CD4-positive, alpha-beta T cell treated with Interleukin-1 beta for 1 hour (primary cell): Measurements from ENCODE around the gene C1QTNF12.

ENCODE experiments used
- DNase-seq, 2 donors: peaks; one replicate each; pipeline ENCODE4 v3.0.0-alpha.2; 2020 to 2022

The C1QTNF12 gene

DNA sequence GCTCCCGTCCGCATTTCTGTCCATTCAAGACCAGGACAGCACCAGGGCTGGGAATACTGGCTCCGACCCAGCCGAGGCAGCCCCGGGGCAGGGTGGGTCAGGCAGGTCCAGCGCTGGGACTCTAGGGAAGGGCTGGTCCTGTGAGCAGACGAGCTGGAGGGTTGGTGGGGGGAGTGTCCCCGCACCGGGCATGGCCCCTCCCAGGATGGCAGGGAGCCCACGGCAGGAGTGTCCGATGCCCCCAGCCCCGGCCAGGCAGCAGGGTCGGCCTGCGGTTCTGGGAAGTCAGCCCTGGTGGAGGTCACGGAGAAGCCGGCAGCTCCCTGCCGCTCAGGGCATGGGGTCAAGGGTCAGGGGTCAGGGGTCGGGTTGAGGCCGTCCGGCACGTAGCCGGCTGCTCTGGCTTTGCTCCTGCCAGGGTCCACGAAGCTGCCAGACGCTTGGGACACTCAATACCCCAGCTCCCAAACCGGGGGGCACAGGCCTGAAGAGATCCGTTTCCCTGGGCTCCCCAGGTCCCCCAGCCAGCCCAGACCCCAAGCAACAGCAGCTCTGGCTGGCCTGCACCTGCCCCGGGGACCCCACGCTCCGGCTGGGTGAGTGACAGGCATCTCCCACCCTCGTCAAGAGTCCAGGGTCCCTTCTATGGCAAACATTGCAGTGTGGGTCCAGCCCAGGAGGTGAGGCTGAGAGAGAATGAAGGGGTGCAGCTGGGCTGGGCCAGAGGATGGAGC, 6.7 kb downstream of the C1QTNF12 start:
- no peak for DNase-seq

DNA sequence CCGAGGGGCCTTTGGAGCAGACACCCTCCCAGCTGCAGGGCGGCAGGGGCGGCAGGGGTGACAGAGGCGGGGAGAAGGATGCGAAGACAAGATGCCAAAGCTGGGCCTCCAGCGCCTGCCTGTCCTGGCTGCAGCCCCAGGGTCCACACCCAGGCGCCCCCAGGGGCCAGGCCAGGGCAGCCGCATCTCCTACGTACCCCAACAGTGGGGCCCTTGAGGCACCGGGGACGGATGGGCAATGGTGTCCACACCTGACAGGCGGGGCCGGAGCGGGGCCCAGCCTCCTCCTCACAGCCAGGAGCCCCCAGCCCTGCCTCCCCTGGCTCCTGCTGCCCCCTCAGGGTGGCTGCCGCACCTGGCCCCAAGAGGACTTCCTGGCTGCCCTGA, 7.3 kb downstream of the C1QTNF12 start:
- no peak for DNase-seq

DNA sequence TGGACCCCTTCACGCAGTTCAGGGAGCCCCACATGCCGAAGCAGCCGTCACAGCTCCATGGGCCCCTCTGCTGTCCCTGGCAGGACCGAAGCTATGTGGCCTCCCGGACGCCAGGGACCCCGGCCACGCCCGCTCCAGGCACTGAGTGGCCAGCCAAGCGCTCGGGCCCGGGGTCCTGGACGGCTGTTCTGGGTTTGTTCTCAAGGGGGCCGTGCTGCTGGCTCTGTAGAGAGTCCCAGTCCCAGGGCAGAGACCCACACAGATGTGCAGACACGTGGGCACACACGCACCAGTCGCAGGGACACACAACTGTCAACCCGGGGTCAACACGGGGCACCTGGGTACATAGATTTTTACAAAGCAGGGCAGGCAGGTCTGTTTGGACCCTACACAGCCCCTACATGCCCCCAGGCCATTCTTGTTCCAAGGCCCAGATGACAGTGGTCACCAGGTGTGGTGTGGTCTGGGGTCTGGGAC, 7.8 kb downstream of the C1QTNF12 start:
- no peak for DNase-seq

DNA sequence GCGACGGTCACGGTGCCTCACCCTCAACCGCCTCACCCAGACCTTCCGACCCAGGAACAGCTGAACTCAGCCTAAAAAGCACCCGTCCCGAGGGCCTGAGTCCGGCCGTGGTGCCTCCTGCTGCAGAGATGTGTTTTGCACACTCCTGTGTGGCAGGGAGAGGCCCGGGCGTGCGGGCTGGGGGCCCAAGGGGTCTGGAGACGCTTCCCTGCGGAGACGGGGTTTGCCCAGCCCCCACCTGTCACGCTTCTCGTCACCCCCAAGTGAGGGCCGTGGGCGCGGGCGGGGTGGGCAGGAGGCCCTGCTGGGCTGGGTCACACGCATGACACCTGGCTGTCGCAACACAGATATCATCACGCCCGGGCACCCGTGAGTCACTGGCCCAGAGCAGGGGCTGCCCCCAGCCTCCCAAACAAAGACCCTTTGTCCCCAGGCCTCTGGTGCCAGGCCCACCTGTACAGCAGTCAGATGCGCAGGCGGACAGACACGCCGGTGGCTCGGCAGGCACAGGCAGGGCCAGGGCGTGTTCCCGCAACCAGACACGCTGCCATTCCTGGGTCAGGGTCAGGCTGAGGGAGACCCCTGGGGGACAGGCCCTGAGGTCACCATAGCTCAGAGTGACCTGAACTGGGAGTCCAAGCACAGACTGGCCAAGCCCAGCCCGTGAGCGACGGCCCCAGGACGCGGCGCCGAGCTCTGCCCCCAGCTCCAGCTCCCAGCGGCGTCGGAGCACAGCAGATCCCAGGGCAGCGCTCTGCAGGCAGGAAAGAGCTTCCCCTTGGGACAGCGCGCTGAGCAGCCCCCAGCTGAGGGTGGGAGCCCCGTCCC, 8.4 kb downstream of the C1QTNF12 start:
- DNase-seq, result no peak

DNA sequence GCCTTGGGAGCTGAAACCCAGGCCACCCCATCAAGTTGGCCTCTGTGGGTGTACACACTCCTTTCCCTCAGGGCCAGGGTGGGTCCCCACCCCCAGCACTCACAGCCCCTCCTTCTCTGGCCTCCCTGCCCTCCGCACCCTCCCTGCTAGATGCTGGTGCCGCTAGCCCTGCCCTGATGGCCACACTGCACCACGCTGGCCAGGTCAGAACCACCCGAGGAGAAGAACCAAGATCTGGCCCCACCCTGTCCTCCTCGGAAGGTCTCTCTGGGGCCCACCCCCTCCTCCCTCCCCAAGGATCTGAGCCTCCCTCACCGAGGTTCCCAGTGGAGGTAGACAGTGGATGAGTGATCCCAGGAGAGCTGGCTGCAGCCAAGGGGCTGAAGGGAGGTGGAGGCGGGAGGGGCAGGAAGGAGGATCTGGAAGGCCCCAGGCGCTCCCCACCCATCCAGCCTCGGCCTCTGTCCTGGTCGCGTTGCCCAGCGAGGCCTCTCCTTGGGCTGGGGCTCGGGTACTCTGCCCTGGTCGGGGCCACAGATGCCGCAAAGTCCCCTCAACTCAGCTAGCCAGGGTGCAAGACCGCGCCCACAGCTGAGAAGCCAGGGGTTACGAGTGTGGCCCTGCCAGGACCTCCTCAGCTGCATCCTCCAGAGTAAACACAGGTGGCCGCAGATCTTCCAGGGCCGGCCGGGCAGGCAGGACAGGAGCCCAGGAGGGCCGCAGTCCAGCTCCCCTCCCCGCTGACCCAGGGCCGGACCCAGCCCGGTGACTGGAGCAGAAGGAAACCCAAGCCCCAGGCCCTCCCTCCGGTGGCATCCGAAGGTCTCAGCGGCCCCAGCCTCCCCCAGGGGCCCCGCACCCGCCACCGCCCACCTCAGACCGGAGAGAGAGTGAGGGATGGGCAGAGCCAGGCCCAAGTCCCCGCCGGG, 9.3 kb downstream of the C1QTNF12 start:
- no peak for DNase-seq

DNA sequence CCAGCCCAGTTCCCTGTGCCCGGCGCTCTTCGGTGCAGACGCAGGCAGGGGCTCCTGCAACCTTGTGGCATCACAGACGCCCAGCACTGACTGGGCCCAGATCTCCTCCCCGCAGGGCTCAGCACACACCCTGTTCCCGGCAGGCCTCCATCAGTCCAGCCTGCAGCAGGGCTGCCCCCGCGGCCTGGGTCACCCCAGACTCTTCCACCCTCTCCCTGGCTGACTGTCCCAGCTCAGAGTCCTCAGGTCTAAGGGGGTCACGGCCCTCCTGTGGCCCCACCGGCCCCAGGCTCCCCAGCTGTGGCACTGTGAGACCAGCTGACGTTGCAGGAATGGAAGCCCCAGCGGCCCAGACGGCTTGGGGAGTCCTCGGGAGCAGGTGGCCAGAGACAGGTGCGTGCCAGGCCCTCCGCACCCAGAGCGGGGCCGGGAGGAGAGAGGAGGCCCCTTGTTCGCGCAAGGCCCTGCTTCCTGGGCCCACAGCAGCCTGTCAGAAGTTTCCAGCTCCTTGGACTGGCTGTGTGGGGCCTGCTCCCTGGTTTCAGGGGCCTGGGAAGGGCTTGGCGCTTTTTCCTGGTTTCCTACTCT, 10.3 kb downstream of the C1QTNF12 start:
- no peak for DNase-seq

DNA sequence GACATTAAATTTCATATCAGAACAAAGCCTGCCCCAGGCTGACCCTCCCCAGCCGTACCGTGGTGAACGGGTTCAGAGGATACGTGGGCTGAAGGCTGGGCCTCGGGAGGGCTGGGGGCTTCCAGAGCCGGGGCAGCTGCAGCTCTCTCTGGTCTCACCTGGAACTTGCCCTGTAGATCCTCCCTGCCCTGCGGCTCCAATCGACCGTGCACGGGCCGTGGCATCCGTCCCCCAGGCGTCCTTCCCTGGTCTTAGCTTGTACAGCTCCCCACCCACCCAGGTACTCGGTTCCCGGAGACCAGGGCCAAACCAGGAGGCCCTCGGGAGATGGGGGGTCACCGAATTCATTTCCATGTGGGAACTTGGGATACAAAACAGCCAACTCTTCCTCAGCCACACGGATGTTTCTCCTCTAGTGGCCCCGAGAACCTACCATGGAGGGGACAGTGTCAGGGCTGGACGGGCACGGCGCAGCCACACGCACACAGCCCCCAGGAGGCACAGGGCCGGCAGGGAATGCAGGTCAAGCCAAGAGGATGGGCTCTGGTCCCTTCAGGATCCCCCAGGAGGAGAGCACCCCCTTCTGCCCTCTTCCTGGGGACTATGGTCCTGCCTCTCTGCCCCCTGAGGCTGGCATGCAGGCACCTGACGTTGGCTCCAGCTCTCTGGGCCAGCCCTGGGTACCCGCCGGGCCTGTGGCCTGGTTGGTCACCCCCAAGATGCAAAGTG, 11.3 kb downstream of the C1QTNF12 start:
- no peak for DNase-seq

DNA sequence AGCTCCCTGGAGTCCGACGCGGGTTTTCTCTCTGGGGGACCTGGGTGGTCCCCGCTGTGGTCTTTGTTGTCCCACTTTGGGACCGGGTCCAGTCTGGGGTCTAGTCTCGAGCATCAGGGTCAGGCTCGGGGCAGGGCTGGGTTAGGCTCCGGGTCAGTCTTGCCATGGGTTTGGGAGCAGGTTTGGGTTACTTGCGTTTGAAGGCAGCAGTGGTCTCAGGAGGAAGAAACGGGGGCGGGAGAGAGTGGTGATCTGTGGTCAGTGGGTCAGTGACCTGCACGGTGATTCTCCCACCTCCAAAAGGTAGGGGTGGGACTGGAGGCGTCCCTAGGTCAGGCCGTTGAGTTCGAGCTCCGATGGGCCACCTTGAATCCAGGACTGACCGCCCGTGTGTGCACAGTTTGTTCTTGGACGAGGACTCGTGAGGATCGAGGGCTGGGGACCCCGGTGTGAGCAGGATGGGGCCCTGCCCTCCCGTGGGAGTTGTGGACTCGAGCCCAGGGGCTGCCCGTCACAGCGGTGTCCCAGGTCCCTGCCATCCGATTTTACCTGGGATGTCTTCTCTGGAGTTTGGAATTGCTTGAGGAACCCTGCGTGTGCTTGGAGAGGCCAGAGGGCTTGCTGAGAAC, 12.2 kb downstream of the C1QTNF12 start:
- no peak for DNase-seq

DNA sequence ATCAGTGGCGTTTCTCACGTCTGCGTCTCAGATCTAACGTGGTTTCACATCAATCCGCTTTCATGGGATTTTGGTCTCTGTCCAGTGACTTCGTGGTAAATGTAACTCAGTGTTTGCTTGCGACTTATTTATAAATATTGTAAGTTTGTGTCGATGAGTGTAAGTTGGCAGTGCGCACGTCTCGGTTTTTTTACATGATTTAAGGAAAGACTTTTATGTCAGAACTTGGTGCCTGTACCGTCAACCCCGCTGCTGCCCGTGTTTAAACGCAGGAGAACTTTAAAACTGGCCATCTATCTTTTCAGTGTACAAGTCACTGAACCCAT, 13.0 kb downstream of the C1QTNF12 start:
- no peak for DNase-seq

DNA sequence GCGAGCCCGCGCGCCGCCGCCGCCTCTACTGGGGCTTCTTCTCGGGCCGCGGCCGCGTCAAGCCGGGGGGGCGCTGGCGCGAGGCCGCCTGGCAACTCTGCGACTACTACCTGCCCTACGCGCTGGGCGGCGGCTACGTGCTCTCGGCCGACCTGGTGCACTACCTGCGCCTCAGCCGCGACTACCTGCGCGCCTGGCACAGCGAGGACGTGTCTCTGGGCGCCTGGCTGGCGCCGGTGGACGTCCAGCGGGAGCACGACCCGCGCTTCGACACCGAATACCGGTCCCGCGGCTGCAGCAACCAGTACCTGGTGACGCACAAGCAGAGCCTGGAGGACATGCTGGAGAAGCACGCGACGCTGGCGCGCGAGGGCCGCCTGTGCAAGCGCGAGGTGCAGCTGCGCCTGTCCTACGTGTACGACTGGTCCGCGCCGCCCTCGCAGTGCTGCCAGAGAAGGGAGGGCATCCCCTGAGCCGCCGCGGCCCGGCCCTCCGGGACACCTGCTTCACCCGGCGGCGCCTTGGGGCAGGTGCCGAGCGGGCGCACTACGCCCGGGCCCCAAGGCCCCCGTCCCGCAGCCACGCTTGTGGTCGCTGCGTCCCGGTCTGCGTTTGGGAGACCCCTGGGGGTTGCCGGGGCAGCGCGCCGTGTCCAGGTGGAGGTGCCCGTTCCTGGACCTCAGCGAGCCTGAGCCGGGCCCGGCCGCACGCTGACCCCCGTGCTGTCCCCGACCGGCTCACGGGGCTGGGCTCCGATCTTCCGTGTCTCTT, 13.5 kb downstream of the C1QTNF12 start:
- DNase-seq, result no peak

DNA sequence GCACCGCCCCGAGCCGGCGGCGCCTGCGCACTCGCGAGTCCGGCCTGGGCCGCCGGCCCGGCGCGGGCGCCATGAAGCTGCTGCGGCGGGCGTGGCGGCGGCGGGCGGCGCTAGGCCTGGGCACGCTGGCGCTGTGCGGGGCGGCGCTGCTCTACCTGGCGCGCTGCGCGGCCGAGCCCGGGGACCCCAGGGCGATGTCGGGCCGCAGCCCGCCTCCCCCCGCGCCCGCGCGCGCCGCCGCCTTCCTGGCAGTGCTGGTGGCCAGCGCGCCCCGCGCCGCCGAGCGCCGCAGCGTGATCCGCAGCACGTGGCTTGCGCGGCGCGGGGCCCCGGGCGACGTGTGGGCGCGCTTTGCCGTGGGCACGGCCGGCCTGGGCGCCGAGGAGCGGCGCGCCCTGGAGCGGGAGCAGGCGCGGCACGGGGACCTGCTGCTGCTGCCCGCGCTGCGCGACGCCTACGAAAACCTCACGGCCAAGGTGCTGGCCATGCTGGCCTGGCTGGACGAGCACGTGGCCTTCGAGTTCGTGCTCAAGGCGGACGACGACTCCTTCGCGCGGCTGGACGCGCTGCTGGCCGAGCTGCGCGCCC, 14.2 kb downstream of the C1QTNF12 start, which contains the start of gene B3GALT6:
Gene B3GALT6 (plus strand): TSS at position 30 of the 588 bp plus-strand sequence. CDS start 42 bp downstream, at position 72.
- DNase-seq, result no peak

DNA sequence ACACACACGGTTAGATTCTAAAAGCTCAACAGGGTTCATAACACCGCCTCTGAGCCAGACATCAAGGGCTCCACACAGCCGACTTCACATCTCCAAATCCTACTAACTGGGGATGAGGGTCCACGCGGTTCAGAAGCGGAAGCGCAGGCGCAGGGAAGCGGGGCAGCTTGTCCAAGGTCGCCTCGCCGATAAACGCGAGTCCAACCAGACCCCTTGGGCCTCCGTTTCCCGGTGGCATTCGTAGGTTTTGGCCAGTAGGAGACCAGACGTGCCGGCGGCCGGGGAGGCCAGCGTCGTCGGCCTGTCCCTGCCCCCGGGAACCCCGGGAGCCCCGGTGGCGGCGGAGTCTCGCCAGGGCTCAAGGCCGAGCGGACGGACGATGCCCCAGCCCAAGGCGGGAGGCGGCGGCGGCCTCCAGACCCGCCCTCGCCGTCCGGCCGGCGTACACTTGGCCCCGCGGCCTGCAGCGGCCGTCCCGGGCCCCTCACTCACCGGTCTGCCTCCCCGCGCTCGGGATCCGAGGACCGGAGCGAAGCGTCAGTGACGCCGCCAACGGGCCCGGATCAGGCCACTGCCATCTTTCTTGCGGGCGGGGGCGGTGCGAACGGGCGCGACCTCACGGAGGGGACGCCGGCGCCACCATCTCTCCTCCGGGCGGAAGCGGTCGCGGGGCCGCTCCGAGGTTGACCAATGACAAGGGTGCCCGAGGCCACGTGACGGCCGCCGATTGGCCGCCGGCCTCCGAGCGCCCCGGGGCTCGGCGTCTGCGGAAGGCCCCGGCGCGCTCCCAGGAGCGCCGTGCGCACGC, 14.9 kb downstream of the C1QTNF12 start, which contains the start of gene SDF4:
Gene SDF4 (minus strand): TSS at position 602 of the 808 bp plus-strand sequence. CDS start 3,229 bp downstream, outside the sequence.
- peak; percentile 97 to 98 for DNase-seq

DNA sequence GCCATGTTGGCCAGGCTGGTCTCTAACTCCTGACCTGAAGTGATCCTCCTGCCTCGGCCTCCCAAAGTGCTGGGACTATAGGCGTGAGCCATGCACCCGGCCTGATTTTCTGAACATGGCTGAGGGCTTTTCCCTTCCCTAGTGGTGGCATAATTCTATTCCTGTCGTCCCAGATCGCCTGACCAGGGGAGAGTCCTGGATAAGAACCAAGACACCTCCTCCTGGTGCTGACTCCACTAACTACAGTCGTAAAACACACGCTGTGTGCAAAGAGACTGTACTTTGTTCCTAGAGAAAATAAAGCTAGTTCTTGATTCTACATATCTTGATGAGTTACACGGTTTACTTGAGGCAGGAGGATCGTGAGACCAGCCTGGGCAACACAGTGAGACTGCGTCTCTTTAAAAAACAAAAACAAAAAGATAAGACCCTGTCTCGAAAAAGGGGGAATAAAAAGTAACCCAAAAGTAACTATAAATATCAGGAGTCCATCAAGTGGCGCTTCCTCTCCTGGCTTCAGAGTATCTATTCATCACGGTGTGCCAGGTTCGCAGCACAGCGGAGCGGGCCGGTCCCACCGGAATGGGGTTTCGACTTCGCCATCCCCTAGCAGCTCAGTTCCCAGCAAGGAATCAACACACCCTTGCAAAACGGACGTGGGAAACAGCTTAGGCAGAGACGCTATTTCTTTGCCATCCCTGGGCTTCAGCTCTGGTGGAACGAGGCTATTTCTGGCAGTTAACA, 15.7 kb downstream of the C1QTNF12 start:
- no peak for DNase-seq

DNA sequence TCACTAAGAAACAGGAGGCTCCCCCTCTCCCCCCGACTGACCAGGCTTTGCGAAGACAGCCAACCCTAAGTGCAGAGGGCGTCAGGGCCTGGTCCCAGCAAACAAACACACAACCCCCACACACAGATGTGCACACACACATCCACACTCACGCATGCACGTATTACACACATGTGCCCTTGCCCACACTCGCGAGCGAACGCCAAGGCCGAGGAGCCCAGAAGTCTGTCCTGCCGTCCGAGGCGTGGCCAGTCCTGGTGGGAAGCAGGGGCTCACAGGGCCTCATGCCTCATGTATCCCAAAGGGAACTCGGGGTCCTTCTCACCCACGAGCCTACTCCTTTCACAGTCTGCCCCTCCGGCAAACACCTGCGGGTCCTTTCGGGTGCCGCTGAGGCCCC, 16.8 kb downstream of the C1QTNF12 start:
- no peak for DNase-seq

DNA sequence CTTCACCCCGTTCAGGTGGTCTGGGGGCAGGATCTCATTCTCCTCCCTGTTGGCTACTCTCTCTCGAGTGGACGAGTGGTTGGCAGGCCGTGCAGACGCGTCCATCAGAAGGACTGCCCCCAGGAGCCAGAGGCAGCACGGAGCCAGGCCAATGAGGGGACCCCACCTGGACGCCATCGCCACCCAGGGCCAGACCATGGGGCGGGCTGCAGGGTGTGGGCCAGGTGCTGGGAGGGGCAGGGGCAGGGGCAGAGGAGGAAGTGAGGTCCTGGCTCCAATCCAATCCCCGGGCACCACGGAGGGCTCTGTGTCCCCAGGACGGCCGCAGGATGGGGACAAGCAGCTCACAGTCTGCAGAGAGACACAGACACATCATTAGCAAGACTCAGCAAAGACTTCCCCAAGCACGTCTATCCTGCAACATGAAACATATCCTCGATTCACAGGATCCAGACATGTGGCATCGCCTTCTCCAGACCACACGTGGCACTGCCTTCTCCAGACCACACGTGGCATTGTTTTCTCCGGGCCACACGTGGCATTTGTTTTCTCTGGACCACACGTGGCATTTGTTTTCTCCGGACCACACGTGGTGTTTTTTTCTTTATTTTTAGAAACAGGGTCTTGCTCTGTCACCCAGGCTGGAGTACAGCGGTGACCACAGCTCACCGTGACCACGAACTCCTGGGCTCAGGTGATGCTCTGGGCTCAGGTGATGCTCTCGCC, 17.8 kb downstream of the C1QTNF12 start:
- DNase-seq, result no peak

DNA sequence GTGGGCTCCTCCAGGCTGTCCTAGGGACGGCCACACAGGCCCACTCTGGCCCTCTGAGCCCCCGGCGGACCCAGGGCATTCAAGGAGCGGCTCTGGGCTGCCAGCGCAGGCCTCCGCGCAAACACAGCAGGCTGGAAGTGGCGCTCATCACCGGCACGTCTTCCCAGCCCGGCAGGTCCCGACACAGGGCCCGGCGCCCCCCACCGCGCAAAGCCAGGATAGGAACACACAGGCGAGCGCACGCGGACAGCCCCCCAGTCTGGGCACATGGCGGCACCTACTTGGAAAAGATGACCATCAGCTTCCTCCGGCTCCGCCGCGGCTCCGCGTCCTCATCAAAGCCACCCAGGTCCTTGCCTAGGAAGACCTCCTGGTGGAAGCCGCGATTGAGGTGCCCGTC, 18.3 kb downstream of the C1QTNF12 start:
- DNase-seq, result no peak

DNA sequence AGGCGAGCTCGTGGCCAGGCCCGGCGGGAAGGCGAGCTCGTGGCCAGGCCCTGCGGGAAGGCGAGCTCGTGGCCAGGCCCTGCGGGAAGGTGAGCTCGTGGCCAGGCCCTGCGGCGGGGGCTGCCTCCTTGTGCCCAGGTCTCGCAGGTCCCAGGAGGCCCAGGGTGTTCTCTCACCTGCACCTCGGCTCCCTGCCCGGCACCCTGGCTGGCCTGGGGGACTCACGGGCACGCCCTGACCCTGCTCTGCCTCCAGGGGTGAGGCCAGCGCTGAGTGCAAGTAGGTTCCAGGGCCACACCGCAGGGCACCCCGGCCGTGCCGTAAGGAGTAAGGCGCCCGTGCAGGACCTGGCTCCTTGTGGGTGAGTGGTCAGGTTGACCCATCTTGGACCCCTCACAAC, 19.1 kb downstream of the C1QTNF12 start:
- DNase-seq, result no peak
